22Rv1 (cell line): ENCODE results near the gene IKBKG.
"Not testable (repeated sequence)": the region's sequence is repeated elsewhere in the genome, so short reads cannot be mapped to it uniquely, and the experiment has no call there.

Experiments used
- CTCF ChIP-seq: fragments of 450-650 bp; IDR thresholded peaks from 2 replicates; pipeline ENCODE4 v1.5.1; 2017; ENCODE audit warnings: mild to moderate bottlenecking
- ZFX ChIP-seq: fragments of 450-650 bp; IDR thresholded peaks from 2 replicates; pipeline ENCODE4 v1.6.1; 2017; ENCODE audit warnings: antibody characterized with exemption, borderline replicate concordance

DNA sequence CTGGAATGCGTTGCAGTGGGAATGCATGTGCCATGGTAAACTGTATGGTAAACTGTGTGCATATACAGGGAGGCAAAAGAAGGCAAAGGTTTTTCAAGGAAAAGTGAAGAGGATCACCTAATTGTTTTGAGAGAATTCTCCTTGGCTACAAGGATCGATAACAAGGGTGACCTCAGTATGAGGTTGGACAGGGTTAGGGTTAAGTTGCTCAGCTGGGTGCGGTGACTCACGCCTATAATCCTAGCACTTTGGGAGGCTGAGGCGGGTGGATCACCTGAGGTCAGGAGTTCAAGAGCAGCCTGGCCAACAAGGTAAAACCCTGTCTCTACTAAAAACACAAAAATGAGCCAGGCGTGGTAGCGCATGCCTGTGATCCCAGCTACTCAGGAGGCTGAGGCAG, 46.0 kb upstream of the IKBKG start:
- TF ChIP-seq CTCF, ZFX: not testable (repeated sequence)
